Measurements from ENCODE around the gene ERV3-1.
"Not testable (repeated sequence)": the region's sequence is repeated elsewhere in the genome, so short reads cannot be mapped to it uniquely, and the experiment has no call there.

The ERV3-1 gene, protein sequence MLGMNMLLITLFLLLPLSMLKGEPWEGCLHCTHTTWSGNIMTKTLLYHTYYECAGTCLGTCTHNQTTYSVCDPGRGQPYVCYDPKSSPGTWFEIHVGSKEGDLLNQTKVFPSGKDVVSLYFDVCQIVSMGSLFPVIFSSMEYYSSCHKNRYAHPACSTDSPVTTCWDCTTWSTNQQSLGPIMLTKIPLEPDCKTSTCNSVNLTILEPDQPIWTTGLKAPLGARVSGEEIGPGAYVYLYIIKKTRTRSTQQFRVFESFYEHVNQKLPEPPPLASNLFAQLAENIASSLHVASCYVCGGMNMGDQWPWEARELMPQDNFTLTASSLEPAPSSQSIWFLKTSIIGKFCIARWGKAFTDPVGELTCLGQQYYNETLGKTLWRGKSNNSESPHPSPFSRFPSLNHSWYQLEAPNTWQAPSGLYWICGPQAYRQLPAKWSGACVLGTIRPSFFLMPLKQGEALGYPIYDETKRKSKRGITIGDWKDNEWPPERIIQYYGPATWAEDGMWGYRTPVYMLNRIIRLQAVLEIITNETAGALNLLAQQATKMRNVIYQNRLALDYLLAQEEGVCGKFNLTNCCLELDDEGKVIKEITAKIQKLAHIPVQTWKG

GRCh38 chr7:65006094-65006992, at the start of gene ERV3-1:
Gene ERV3-1 (minus strand): TSS chr7:65006687. CDS start chr7:64993026, 13,661 bp downstream.
- H3K4me1 ChIP-seq: peaks cover 12% of the 10 kb centered on the region
- in situ Hi-C loops (cut with MboI; ENCODE audit: low sequenced_read_pairs): no loop called here
- H3K27me3 ChIP-seq (ENCODE audit: low read depth): no peaks in the 10 kb centered on the region
- peaks cover 10% of the 10 kb centered on the region for H3K9me3 ChIP-seq
- H3K36me3 ChIP-seq (replicated peaks): no peaks in the 10 kb centered on the region
- H3K4me3 ChIP-seq: peak within 1 kb of the TSS; percentile 78
- peak; percentile 93 to 96 for DNase-seq (ENCODE audit: low spot score in 2 of 2)

DNA sequence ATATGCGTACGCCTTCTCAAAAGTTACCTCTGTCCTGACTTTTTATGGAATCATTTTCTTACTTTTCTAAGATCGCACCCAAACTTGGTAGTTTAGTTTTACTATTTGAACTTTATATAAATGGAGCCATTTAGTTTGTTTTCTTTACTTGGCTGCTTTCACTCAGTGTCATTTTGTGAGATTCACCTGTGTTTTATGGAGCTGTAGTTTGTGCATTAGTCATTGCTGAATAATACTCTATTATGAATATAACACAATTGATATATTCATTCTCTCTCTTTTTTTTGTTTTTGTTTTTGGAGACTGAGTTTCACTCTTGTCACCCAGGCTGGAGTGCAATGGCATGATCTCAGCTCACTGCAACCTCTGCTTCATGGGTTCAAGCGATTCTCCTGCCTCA, 49.3 kb upstream of the ERV3-1 start:
- H3K4me1 ChIP-seq; H3K36me3 ChIP-seq (replicated peaks); H3K4me3 ChIP-seq; H3K9me3 ChIP-seq; H3K27me3 ChIP-seq (ENCODE audit: low read depth); in situ Hi-C loops (cut with MboI; ENCODE audit: low sequenced_read_pairs); DNase-seq (ENCODE audit: low spot score in 2 of 2): not testable (repeated sequence)

- H3K36me3 ChIP-seq (replicated peaks); H3K4me1 ChIP-seq; in situ Hi-C loops (cut with MboI; ENCODE audit: low sequenced_read_pairs): not testable (repeated sequence)
These were observed 48.0 kb upstream of the ERV3-1 start for GRCh38 chr7:65054466-65054994.

DNA sequence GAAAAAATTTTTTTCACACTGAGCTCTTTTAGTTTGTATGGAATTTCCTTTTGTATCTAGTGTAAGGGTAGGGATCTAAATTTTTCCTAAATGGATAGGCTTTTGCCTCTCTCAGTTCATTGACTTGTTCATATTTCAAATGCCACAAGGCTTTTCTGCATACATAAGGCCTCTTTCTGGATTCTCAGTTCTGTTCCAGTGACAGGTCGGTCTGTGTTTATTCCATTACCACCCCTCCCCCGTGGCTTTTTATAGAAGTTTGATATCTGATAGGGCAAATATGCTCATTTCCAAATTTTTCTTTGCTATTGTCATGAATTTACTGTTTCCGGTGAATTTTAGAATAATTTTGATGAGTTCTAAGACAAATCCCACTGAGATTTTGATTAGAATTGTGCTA, 45.2 kb upstream of the ERV3-1 start:
- H3K36me3 ChIP-seq (replicated peaks); H3K9me3 ChIP-seq; in situ Hi-C loops (cut with MboI; ENCODE audit: low sequenced_read_pairs); H3K4me1 ChIP-seq; H3K27me3 ChIP-seq (ENCODE audit: low read depth); H3K4me3 ChIP-seq; DNase-seq (ENCODE audit: low spot score in 2 of 2): not testable (repeated sequence)

More at GRCh38 chr7:65054466-65054994, 48.0 kb upstream of the ERV3-1 start:
- H3K4me3 ChIP-seq; DNase-seq (ENCODE audit: low spot score in 2 of 2); H3K9me3 ChIP-seq; H3K27me3 ChIP-seq (ENCODE audit: low read depth): not testable (repeated sequence)

DNA sequence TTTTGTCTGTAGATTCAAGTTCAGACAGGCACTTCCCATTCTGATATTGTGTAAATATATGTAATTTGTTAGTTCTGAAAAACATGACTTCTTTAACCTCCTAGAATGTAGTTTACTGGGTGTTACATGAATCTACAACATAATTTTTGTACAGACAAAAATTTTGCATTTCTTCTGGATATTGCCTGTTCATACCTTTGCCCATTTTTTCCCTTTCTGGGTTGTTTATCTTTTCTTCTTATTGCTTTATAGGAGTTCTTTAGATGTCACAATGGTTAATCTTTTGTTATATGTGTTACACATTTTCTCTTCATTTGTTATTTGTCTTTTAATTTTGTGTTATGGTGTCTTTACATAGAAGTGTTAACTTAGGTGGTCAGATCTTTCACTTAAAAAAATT, 44.7 kb upstream of the ERV3-1 start:
- H3K27me3 ChIP-seq (ENCODE audit: low read depth); H3K9me3 ChIP-seq; DNase-seq (ENCODE audit: low spot score in 2 of 2); H3K36me3 ChIP-seq (replicated peaks); H3K4me3 ChIP-seq; in situ Hi-C loops (cut with MboI; ENCODE audit: low sequenced_read_pairs); H3K4me1 ChIP-seq: not testable (repeated sequence)

GRCh38 chr7:65046329-65046728, 39.8 kb upstream of the ERV3-1 start:
- in situ Hi-C loops (cut with MboI; ENCODE audit: low sequenced_read_pairs): not testable (repeated sequence)

GRCh38 chr7:65045589-65045988, 39.1 kb upstream of the ERV3-1 start:
- H3K27me3 ChIP-seq (ENCODE audit: low read depth); H3K36me3 ChIP-seq (replicated peaks); H3K9me3 ChIP-seq; H3K4me3 ChIP-seq; H3K4me1 ChIP-seq; in situ Hi-C loops (cut with MboI; ENCODE audit: low sequenced_read_pairs); DNase-seq (ENCODE audit: low spot score in 2 of 2): not testable (repeated sequence)

More at GRCh38 chr7:65046329-65046728, 39.8 kb upstream of the ERV3-1 start:
- H3K9me3 ChIP-seq; H3K27me3 ChIP-seq (ENCODE audit: low read depth); H3K4me3 ChIP-seq; DNase-seq (ENCODE audit: low spot score in 2 of 2); H3K4me1 ChIP-seq; H3K36me3 ChIP-seq (replicated peaks): not testable (repeated sequence)

DNA sequence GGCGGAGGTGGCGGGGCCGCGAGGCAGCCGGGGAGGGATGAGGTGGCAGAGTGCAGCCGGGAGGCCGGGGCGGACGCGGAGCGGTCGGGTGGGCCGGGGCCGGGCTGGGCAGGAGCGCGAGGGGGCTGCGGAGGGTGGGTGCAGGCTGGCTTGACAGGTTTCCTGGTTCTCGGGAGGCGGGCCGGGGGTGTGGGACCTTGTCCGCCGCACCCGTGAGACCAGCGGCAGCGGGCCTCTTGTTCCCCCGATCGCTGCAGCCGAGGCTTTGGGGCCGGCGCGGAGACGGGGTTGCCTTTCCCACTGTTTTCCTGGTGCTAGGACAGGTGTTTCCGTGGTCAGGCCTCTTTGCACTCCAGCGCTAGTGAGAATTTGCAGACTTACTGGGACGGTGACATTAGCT, 32.3 kb upstream of the ERV3-1 start:
- H3K4me1 ChIP-seq; H3K9me3 ChIP-seq; H3K27me3 ChIP-seq (ENCODE audit: low read depth); H3K36me3 ChIP-seq (replicated peaks); in situ Hi-C loops (cut with MboI; ENCODE audit: low sequenced_read_pairs): not testable (repeated sequence)
- DNase-seq (ENCODE audit: low spot score in 2 of 2): peak; percentile 13 to 61
- H3K4me3 ChIP-seq: peak overlapping the region; percentile 50

- Histone ChIP-seq H3K27me3 (ENCODE audit: low read depth) (no peaks in the 10 kb centered on the region), H3K4me1 (peaks cover 2% of the 10 kb centered on the region), H3K9me3 (no peaks in the 10 kb centered on the region), H3K36me3 (replicated peaks) (no peaks in the 10 kb centered on the region), H3K4me3 (peak overlapping the region; percentile 50)
- DNase-seq (ENCODE audit: low spot score in 2 of 2): peak; percentile 80 to 93
- in situ Hi-C loops (cut with MboI; ENCODE audit: low sequenced_read_pairs): no loop called here
These were observed 31.5 kb upstream of the ERV3-1 start for GRCh38 chr7:65037740-65038688.

GRCh38 chr7:65036526-65036925, 30.0 kb upstream of the ERV3-1 start:
- H3K36me3 ChIP-seq (replicated peaks); H3K4me1 ChIP-seq; H3K9me3 ChIP-seq; H3K4me3 ChIP-seq; DNase-seq (ENCODE audit: low spot score in 2 of 2); in situ Hi-C loops (cut with MboI; ENCODE audit: low sequenced_read_pairs); H3K27me3 ChIP-seq (ENCODE audit: low read depth): not testable (repeated sequence)

DNA sequence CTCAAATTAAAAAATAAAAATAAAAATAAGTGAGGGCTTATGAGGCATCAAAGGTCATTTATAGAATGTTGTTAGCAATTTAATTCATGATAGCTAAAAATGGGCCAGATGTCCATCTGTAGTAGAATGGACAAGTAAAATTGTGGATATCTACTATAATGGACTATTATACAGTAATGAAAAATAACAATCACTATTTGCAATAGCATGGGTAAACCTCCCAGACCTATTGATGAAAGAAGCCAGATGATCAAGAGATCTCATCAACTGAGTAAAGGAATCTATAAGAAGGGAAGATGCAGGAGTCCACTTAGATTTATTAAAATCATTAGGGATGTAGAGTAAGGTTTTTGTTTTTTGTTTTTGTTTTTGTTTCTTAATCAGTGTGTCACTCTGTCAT, 29.0 kb upstream of the ERV3-1 start:
- DNase-seq (ENCODE audit: low spot score in 2 of 2); H3K27me3 ChIP-seq (ENCODE audit: low read depth); H3K4me1 ChIP-seq; in situ Hi-C loops (cut with MboI; ENCODE audit: low sequenced_read_pairs); H3K36me3 ChIP-seq (replicated peaks); H3K4me3 ChIP-seq; H3K9me3 ChIP-seq: not testable (repeated sequence)

DNA sequence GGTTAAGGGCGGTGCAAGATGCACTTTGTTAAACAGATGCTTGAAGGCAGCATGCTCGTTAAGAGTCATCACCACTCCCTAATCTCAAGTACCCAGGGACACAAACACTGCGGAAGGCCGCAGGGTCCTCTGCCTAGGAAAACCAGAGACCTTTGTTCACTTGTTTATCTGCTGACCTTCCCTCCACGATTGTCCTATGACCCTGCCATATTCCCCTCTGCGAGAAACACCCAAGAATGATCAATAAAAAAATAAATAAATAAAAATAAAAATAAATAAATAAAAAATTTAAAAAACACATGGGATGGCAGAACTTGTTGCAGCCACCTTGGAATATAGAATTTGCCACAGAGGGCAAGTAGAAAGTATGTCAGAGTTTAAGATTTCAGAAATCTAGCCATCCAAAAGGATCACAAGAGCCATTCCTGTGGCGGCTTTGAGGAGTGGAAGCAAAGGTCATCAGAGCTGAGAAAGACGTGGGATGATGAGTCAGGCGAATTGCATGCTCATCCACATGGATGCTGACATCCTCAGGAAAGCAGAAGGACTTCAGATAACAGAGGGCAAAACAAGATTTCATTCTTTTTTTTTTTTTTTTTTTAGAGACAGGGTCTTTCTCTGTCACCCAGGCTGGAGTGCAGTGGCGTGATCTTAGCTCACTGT, 27.8 kb upstream of the ERV3-1 start:
- H3K4me3 ChIP-seq; H3K4me1 ChIP-seq; H3K27me3 ChIP-seq (ENCODE audit: low read depth); H3K36me3 ChIP-seq (replicated peaks); in situ Hi-C loops (cut with MboI; ENCODE audit: low sequenced_read_pairs); H3K9me3 ChIP-seq; DNase-seq (ENCODE audit: low spot score in 2 of 2): not testable (repeated sequence)
